DND-41 (cell line): ENCODE data around the gene VARS1.
A peak's percentile ranks its signal among the peaks of the same experiment; 100 is the strongest.

Experiments
- ATAC-seq: fragments of 200-7000 bp; cut with Tn5 transposase; 3 replicates; pipeline ENCODE4 v1.9.1; 2021; ENCODE audit warnings: low read depth; ENCODE audit not compliant: insufficient read depth
- DNase-seq: peaks from one replicate; pipeline ENCODE4 v3.0.0-alpha.2; 2020
- H2AFZ ChIP-seq: 2 replicates; pipeline ENCODE4 v1.6.0; 2012; ENCODE audit warnings: low read depth, low read length
- H3K27ac ChIP-seq: 2 replicates; pipeline ENCODE4 v1.5.1; 2012; ENCODE audit warnings: low read length, inconsistent platforms
- H3K27me3 ChIP-seq: fragments of 200-600 bp; sonication (generic); 2 replicates; pipeline ENCODE4 v1.6.0; 2012; ENCODE audit warnings: low read length, mild to moderate bottlenecking, inconsistent platforms; ENCODE audit not compliant: insufficient read depth, poor library complexity
- H3K36me3 ChIP-seq: 2 replicates; pipeline ENCODE4 v1.5.1; 2012; ENCODE audit warnings: low read length, inconsistent platforms; ENCODE audit not compliant: insufficient read depth
- H3K4me1 ChIP-seq: 2 replicates; pipeline ENCODE4 v1.5.1; 2012; ENCODE audit warnings: mild to moderate bottlenecking, low read length; ENCODE audit not compliant: insufficient read depth
- H3K4me2 ChIP-seq: 2 replicates; pipeline ENCODE4 v1.6.0; 2012; ENCODE audit warnings: mild to moderate bottlenecking, moderate library complexity, low read length, inconsistent platforms; ENCODE audit not compliant: insufficient read depth
- H3K4me3 ChIP-seq, 2 experiments: fragments of 200-600 bp in 1 of 2; shearing (Covaris generic) in 1 of 2; 2 replicates each; pipeline ENCODE4 v1.5.1; 2012 to 2016; ENCODE audit warnings: inconsistent platforms in 2 of 2, low read length in 2 of 2, mild to moderate bottlenecking in 2 of 2, low read depth in 1 of 2, moderate library complexity in 1 of 2
- H3K79me2 ChIP-seq: 2 replicates; pipeline ENCODE4 v1.6.0; 2012; ENCODE audit warnings: low read length, inconsistent platforms; ENCODE audit not compliant: insufficient read depth
- H3K9ac ChIP-seq: 2 replicates; pipeline ENCODE4 v1.6.0; 2012; ENCODE audit warnings: low read depth, mild to moderate bottlenecking, inconsistent platforms, low read length, moderate library complexity
- H3K9me3 ChIP-seq: 2 replicates; pipeline ENCODE4 v1.5.1; 2012; ENCODE audit warnings: low read length, moderate library complexity, mild to moderate bottlenecking, inconsistent platforms; ENCODE audit not compliant: insufficient read depth, severe bottlenecking
- H4K20me1 ChIP-seq: 2 replicates; pipeline ENCODE4 v1.6.0; 2012; ENCODE audit warnings: low read length; ENCODE audit not compliant: insufficient read depth
- CTCF ChIP-seq: IDR thresholded peaks from 2 replicates; pipeline ENCODE4 v1.5.1; 2012; ENCODE audit warnings: borderline replicate concordance, low read length, moderate library complexity, mild to moderate bottlenecking; ENCODE audit not compliant: poor library complexity, severe bottlenecking; ENCODE audit errors: extremely low read depth
- EZH2 ChIP-seq: IDR thresholded peaks from 3 replicates; pipeline ENCODE4 v1.6.1; 2012; ENCODE audit warnings: borderline replicate concordance, low read depth, mild to moderate bottlenecking, moderate library complexity, low read length, inconsistent platforms; ENCODE audit not compliant: severe bottlenecking

VARS1 gene

DNA sequence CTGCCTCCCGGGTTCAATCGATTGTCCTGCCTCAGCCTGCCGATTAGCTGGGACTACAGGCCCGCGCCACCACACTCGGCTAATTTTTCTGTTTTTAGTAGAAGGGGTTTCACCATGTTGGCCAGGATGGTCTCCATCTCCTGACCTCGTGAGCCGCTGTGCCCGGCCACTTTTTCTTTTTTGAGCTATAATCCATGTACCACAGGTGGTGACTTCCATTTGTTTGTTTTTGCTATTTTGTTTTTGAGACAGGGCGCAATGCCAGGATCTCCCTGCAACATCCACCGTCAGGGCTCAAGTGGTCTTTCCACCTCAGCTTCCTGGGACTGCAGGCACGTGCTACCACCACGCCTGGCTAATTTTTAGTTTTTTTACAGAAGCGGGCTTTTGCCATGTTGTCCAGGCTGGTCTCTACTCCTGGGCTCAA is 40.5 kb upstream of the VARS1 start:
- no peak for ATAC-seq
- H3K4me2 ChIP-seq = peak overlapping the region; percentile 88
- H4K20me1 ChIP-seq = peaks cover 40% of the 10 kb centered on the region
- peak overlapping the region; percentile 81 for H3K9ac ChIP-seq
- H3K36me3 ChIP-seq = peaks cover 53% of the 10 kb centered on the region
- H3K27ac ChIP-seq = peak overlapping the region; percentile 95
- no peak for DNase-seq
- no peaks in the 10 kb centered on the region for H3K9me3 ChIP-seq
- peaks cover 58% of the 10 kb centered on the region for H3K4me1 ChIP-seq
- peaks cover 73% of the 10 kb centered on the region for H3K79me2 ChIP-seq
- H3K4me3 ChIP-seq = peak overlapping the region; percentile 86 to 92; a peak in 3 of 4 replicates
- no peak overlapping the region for H2AFZ ChIP-seq
- no peaks in the 10 kb centered on the region for H3K27me3 ChIP-seq
- TF ChIP-seq CTCF (no peak), EZH2 (no peak)

- DNase-seq (peak; percentile 84), ATAC-seq (peak; percentile 75)
- Histone ChIP-seq H2AFZ (peak overlapping the region; percentile 70), H3K9me3 (no peaks in the 10 kb centered on the region), H3K4me3 (peak overlapping the region; percentile 86 to 92), H3K4me1 (peaks cover 67% of the 10 kb centered on the region), H3K4me2 (peak overlapping the region; percentile 88), H3K9ac (peak overlapping the region; percentile 81), H3K27me3 (no peaks in the 10 kb centered on the region), H3K36me3 (peaks cover 44% of the 10 kb centered on the region), H3K27ac (peak overlapping the region; percentile 95), H4K20me1 (peaks cover 40% of the 10 kb centered on the region), H3K79me2 (peaks cover 88% of the 10 kb centered on the region)
- TF ChIP-seq EZH2 = no peak
- no peak for TF ChIP-seq CTCF
Observed at GRCh38 chr6:31834367-31835250, 39.1 kb upstream of the VARS1 start.

- Histone ChIP-seq H3K9ac (peak overlapping the region; percentile 69), H3K27ac (peak overlapping the region; percentile 87), H3K27me3 (no peaks in the 10 kb centered on the region), H3K4me2 (peak overlapping the region; percentile 72), H3K4me1 (peaks cover 48% of the 10 kb centered on the region), H3K79me2 (peaks cover 65% of the 10 kb centered on the region), H3K36me3 (peaks cover 14% of the 10 kb centered on the region), H3K9me3 (no peaks in the 10 kb centered on the region), H3K4me3 (peak overlapping the region; percentile 62 to 73; a peak in 3 of 4 replicates), H2AFZ (no peak overlapping the region), H4K20me1 (peaks cover 11% of the 10 kb centered on the region)
- no peak for DNase-seq
- no peak for TF ChIP-seq CTCF
- TF ChIP-seq EZH2 = no peak
- no peak for ATAC-seq
Observed at GRCh38 chr6:31831350-31832215, 36.0 kb upstream of the VARS1 start.
